H1 (cell line): ENCODE data around the gene SAAL1. TPM values are rescaled to one million over a fixed set of nuclear protein-coding genes. Genes with fewer than 3 reads are reported as not detected.

Source experiments
- CTCF ChIA-PET: fragments of 300-600 bp; sonication (Branson Sonifier 250); formaldehyde crosslinking; loops from one replicate; lab custom pipeline; 2021; ENCODE audit not compliant: partially characterized antibody; lab: Charles Lee
- POLR2A ChIA-PET: fragments of 300-600 bp; sonication (Branson Sonifier 250); formaldehyde crosslinking; loops from one replicate; lab custom pipeline; 2021; ENCODE audit warnings: inconsistent platforms; ENCODE audit not compliant: partially characterized antibody; lab: Charles Lee
- DNase-seq, 2 experiments: peaks; one replicate each; pipeline versions ENCODE4 v3.0.0 to v3.0.0-alpha.2; 2010 to 2022; ENCODE audit warnings: low spot score in 2 of 2, low read depth in 1 of 2, mixed read lengths in 1 of 2
- FAIRE-seq: peaks from 2 replicates; lab custom pipeline; 2011; peaks lifted over from hg19 to GRCh38; lab: Jason Lieb, UNC
- H2AFZ ChIP-seq: 2 replicates; pipeline ENCODE4 v1.8.1; 2012; ENCODE audit warnings: low read length, inconsistent platforms
- H2AK5ac ChIP-seq: 2 replicates; pipeline ENCODE4 v1.6.1; 2013; ENCODE audit warnings: low read depth, low read length
- H2BK120ac ChIP-seq: replicated peaks from 2 replicates; pipeline ENCODE3; 2013; ENCODE audit warnings: low read depth, low read length, inconsistent platforms
- H2BK12ac ChIP-seq: 2 replicates; pipeline ENCODE4 v1.6.1; 2013; ENCODE audit warnings: low read depth, low read length
- H2BK15ac ChIP-seq: 2 replicates; pipeline ENCODE4 v1.6.1; 2013; ENCODE audit warnings: low read length
- H2BK20ac ChIP-seq: 2 replicates; pipeline ENCODE4 v1.6.1; 2013; ENCODE audit warnings: low read length
- H2BK5ac ChIP-seq: 2 replicates; pipeline ENCODE4 v1.6.1; 2013; ENCODE audit warnings: low read depth, low read length
- H3K14ac ChIP-seq: 2 replicates; pipeline ENCODE4 v1.6.1; 2013; ENCODE audit warnings: inconsistent platforms; ENCODE audit not compliant: insufficient read length
- H3K18ac ChIP-seq: 2 replicates; pipeline ENCODE4 v1.6.1; 2013; ENCODE audit warnings: low read length; ENCODE audit errors: extremely low read depth
- H3K23ac ChIP-seq: 2 replicates; pipeline ENCODE4 v1.6.1; 2013; ENCODE audit warnings: inconsistent platforms; ENCODE audit not compliant: insufficient read length
- H3K23me2 ChIP-seq: 2 replicates; pipeline ENCODE4 v1.6.1; 2013; ENCODE audit warnings: low read depth, low read length
- H3K27ac ChIP-seq: 2 replicates; pipeline ENCODE4 v1.6.1; 2011; ENCODE audit warnings: low read depth, low read length, inconsistent platforms
- H3K27me3 ChIP-seq, 4 experiments: replicated peaks in 1 of 4; 1 replicate in 1 of 4; 2 replicates in 3 of 4; pipeline versions ENCODE4 v1.6.1 to v1.8.1; 2011 to 2013; ENCODE audit warnings: low read length in 3 of 4, mild to moderate bottlenecking in 3 of 4, inconsistent platforms in 2 of 4, mixed read lengths in 2 of 4, moderate library complexity in 1 of 4; ENCODE audit not compliant: control insufficient read depth in 3 of 4, insufficient read depth in 3 of 4; ENCODE audit errors: extremely low read depth in 1 of 4
- H3K36me3 ChIP-seq, 4 experiments: 2 replicates each; pipeline versions ENCODE4 v1.6.1 to v1.8.1; 2011 to 2013; ENCODE audit warnings: mild to moderate bottlenecking in 4 of 4, low read length in 3 of 4, moderate library complexity in 2 of 4, control low read depth in 1 of 4, inconsistent platforms in 1 of 4; ENCODE audit not compliant: insufficient read depth in 4 of 4, control insufficient read depth in 2 of 4
- H3K4ac ChIP-seq: replicated peaks from 2 replicates; pipeline ENCODE3; 2013; ENCODE audit warnings: low read length, low read depth, mixed read lengths, inconsistent platforms; ENCODE audit not compliant: insufficient read length
- H3K4me1 ChIP-seq, 4 experiments: replicated peaks in 1 of 4; 1 replicate in 1 of 4; 2 replicates in 3 of 4; pipeline versions ENCODE4 v1.6.1 to v1.8.1; 2011 to 2013; ENCODE audit warnings: low read length in 3 of 4, inconsistent platforms in 2 of 4, mixed read lengths in 1 of 4; ENCODE audit not compliant: insufficient read depth in 4 of 4, control insufficient read depth in 3 of 4
- H3K4me2 ChIP-seq, 2 experiments: 2 replicates each; pipeline versions ENCODE4 v1.6.1 to v1.8.1; 2011 to 2013; ENCODE audit warnings: low read depth in 2 of 2, low read length in 2 of 2, control low read depth in 1 of 2, inconsistent platforms in 1 of 2, mild to moderate bottlenecking in 1 of 2; ENCODE audit not compliant: insufficient read depth in 1 of 2
- H3K4me3 ChIP-seq, 4 experiments: fragments of 200-600, 300-600 bp in 1 of 4; sonication (generic), shearing (Covaris generic), sonication (Bioruptor Twin) in 1 of 4; 2 replicates each; pipeline versions ENCODE4 v1.5.1 to v1.8.1; 2011 to 2016; ENCODE audit warnings: low read length in 4 of 4, low read depth in 3 of 4, control low read depth in 2 of 4, inconsistent platforms in 2 of 4, mild to moderate bottlenecking in 2 of 4, mixed read lengths in 1 of 4, moderate library complexity in 1 of 4; ENCODE audit not compliant: insufficient read depth in 2 of 4; ENCODE audit errors: extremely low read depth in 1 of 4
- H3K56ac ChIP-seq: replicated peaks from 2 replicates; pipeline ENCODE3; 2013; ENCODE audit warnings: low read depth, mild to moderate bottlenecking, mixed read lengths, low read length, inconsistent platforms; ENCODE audit not compliant: insufficient read length
- H3K79me1 ChIP-seq: 2 replicates; pipeline ENCODE4 v1.6.1; 2013; ENCODE audit warnings: low read depth, low read length, control low read depth
- H3K79me2 ChIP-seq, 2 experiments: 2 replicates each; pipeline versions ENCODE4 v1.6.1 to v1.8.1; 2012 to 2013; ENCODE audit warnings: low read length in 2 of 2, mild to moderate bottlenecking in 2 of 2, inconsistent platforms in 1 of 2; ENCODE audit not compliant: insufficient read depth in 2 of 2, control insufficient read depth in 1 of 2
- H3K9ac ChIP-seq, 4 experiments: replicated peaks in 1 of 4; 1 replicate in 1 of 4; 2 replicates in 3 of 4; pipeline versions ENCODE4 v1.6.1 to v1.8.1; 2011 to 2013; ENCODE audit warnings: low read depth in 3 of 4, low read length in 3 of 4, control low read depth in 2 of 4, mild to moderate bottlenecking in 2 of 4, moderate library complexity in 2 of 4, inconsistent platforms in 1 of 4; ENCODE audit errors: extremely low read depth in 1 of 4
- H3K9me3 ChIP-seq, 2 experiments: 2 replicates each; pipeline versions ENCODE4 v1.6.1 to v1.8.1; 2012 to 2013; ENCODE audit warnings: mild to moderate bottlenecking in 2 of 2, moderate library complexity in 2 of 2, control low read depth in 1 of 2, inconsistent platforms in 1 of 2, low read depth in 1 of 2, low read length in 1 of 2, mixed read lengths in 1 of 2; ENCODE audit not compliant: insufficient read depth in 2 of 2
- H4K20me1 ChIP-seq, 2 experiments: replicated peaks in 1 of 2; 2 replicates each; pipeline versions ENCODE3 to v1.8.1; 2011 to 2013; ENCODE audit warnings: inconsistent platforms in 2 of 2, low read length in 2 of 2, mild to moderate bottlenecking in 1 of 2; ENCODE audit not compliant: insufficient read depth in 2 of 2, control insufficient read depth in 1 of 2
- H4K5ac ChIP-seq: 2 replicates; pipeline ENCODE4 v1.6.1; 2013; ENCODE audit warnings: low read length, low read depth, mixed read lengths, inconsistent platforms; ENCODE audit not compliant: insufficient read length
- H4K8ac ChIP-seq: 2 replicates; pipeline ENCODE4 v1.8.0; 2013; ENCODE audit warnings: mild to moderate bottlenecking, moderate library complexity, low read length, inconsistent platforms; ENCODE audit not compliant: insufficient read depth; ENCODE audit errors: extremely low read depth
- H4K91ac ChIP-seq: replicated peaks from 2 replicates; pipeline ENCODE3; 2013; ENCODE audit warnings: low read length, mixed read lengths, inconsistent platforms; ENCODE audit not compliant: insufficient read length
- BACH1 ChIP-seq: IDR thresholded peaks from 2 replicates; pipeline ENCODE4 v1.6.1; 2012; ENCODE audit warnings: low read length, improper control_type of control experiment
- CEBPB ChIP-seq: IDR thresholded peaks from 2 replicates; pipeline ENCODE4 v1.6.1; 2012; ENCODE audit warnings: low read depth, low read length
- CHD1 ChIP-seq: IDR thresholded peaks from 2 replicates; pipeline ENCODE4 v1.6.1; 2012; ENCODE audit warnings: low read depth, low read length, improper control_type of control experiment
- CTCF ChIP-seq, 3 experiments: IDR thresholded peaks; 1 replicate in 2 of 3; 2 replicates in 1 of 3; pipeline versions ENCODE4 v1.5.1 to v1.6.1; 2011; ENCODE audit warnings: low read length in 3 of 3, mild to moderate bottlenecking in 3 of 3, inconsistent platforms in 2 of 3, low read depth in 1 of 3, moderate library complexity in 1 of 3; ENCODE audit not compliant: insufficient read depth in 1 of 3; ENCODE audit errors: control extremely low read depth in 1 of 3
- HDAC2 ChIP-seq, 2 experiments: fragments of 300-600 bp in 1 of 2; sonication (generic) in 1 of 2; IDR thresholded peaks; 2 replicates each; pipeline ENCODE4 v1.6.1; 2011 to 2012; ENCODE audit warnings: low read depth in 2 of 2, low read length in 2 of 2, mild to moderate bottlenecking in 2 of 2, moderate library complexity in 2 of 2, borderline replicate concordance in 1 of 2, inconsistent platforms in 1 of 2
- JUND ChIP-seq: IDR thresholded peaks from 2 replicates; pipeline ENCODE4 v1.6.1; 2011; ENCODE audit warnings: mild to moderate bottlenecking, improper control_type of control experiment, low read length
- KDM5A ChIP-seq: fragments of 200-600 bp; IDR thresholded peaks from 2 replicates; pipeline ENCODE4 v1.7.1; 2012; ENCODE audit warnings: mild to moderate bottlenecking, low read length, inconsistent platforms, mixed read lengths
- SIRT6 ChIP-seq: IDR thresholded peaks from one replicate; pipeline ENCODE4 v1.7.1; 2012; ENCODE audit warnings: low read length, inconsistent platforms
- TAF7 ChIP-seq: optimal IDR thresholded peaks from 2 replicates; pipeline ENCODE3; 2011; ENCODE audit warnings: low read depth, mild to moderate bottlenecking, inconsistent platforms, low read length, moderate library complexity, borderline replicate concordance
- USF2 ChIP-seq: IDR thresholded peaks from 2 replicates; pipeline ENCODE4 v1.6.1; 2011; ENCODE audit warnings: low read length, improper control_type of control experiment
- polyA plus RNA-seq, 7 experiments: library from polyadenylated mRNA; depleted of rRNA in 3 of 7; stranded (reverse) in 5 of 7; unstranded in 2 of 7; fragments of >200 nt in 5 of 7; fragments of 200-250 nt in 2 of 7; gene quantifications; 1 replicate in 5 of 7; 2 replicates in 1 of 7; 4 replicates in 1 of 7; pipeline versions ENCODE4 v1.2.1 to v1.2.3, GENCODE V29; 2011 to 2013; ENCODE audit warnings: missing spikeins in 2 of 7, mixed read lengths in 2 of 7
- total RNA-seq: library from RNA; stranded (reverse); fragmentation: NEBNext Ultra II Directional; extraction: Animal tissue kit (Norgen Biotek cat#: 25700); gene quantifications from 2 replicates; pipeline ENCODE4 v1.2.1, GENCODE V29; 2021

Gene SAAL1
- total and polyA plus RNA-seq, 2 of the 8 experiments (the other 6 are each of a cell fraction or from before 2014, with no cell fraction given) = 26.4 to 46.6 TPM

GRCh38 chr11:18093959-18094358, 11.9 kb downstream of the SAAL1 start:
- TF ChIP-seq SIRT6 = no peak
- no peak for TF ChIP-seq CEBPB
- TF ChIP-seq CTCF (IDR thresholded peaks at IDR 0.05; ENCODE audit: control extremely low read depth in 1 of 3, insufficient read depth in 1 of 3, low read depth in 1 of 3, low read length in 3 of 3) = no peak
- TF ChIP-seq KDM5A = no peak
- TF ChIP-seq USF2 = no peak
- no peak for TF ChIP-seq HDAC2 (IDR thresholded peaks at IDR 0.05; ENCODE audit: borderline replicate concordance in 1 of 2, low read depth in 2 of 2, low read length in 2 of 2)
- no peak for TF ChIP-seq TAF7
- no peak for TF ChIP-seq BACH1
- no peak for TF ChIP-seq CHD1
- no peak for TF ChIP-seq JUND
- Histone ChIP-seq H3K23me2 (no peaks in the 10 kb centered on the region), H2BK12ac (no peak overlapping the region), H3K4ac (no peak overlapping the region), H4K8ac (no peak overlapping the region), H2BK5ac (no peak overlapping the region), H3K9me3 (no peaks in the 10 kb centered on the region), H3K79me2 (peaks cover 0 to 12% of the 10 kb centered on the region in 2 experiments; a peak in 2 of 4 replicates), H3K27me3 (no peaks in the 10 kb centered on the region), H3K9ac (no peak overlapping the region), H3K18ac (no peak overlapping the region), H3K4me2 (no peak overlapping the region), H4K20me1 (peaks cover 0 to 6% of the 10 kb centered on the region in 2 experiments), H4K91ac (no peak overlapping the region), H3K4me1 (no peaks in the 10 kb centered on the region), H2AFZ (no peak overlapping the region), H3K36me3 (peaks cover 9 to 73% (median 48%) of the 10 kb centered on the region in 4 experiments), H2BK15ac (no peak overlapping the region), H3K79me1 (no peaks in the 10 kb centered on the region; the same call in 1 of the 2 replicates), H3K4me3 (no peak overlapping the region), H2BK20ac (no peak overlapping the region), H3K27ac (no peak overlapping the region), H3K14ac (no peak overlapping the region), H2AK5ac (no peak overlapping the region), H2BK120ac (no peak overlapping the region), H4K5ac (no peak overlapping the region), H3K23ac (no peak overlapping the region), H3K56ac (no peak overlapping the region)
- FAIRE-seq = no peak
- DNase-seq = no peak
- ChIA-PET CTCF (interaction anchor here (0.8 to 2.5 kb wide), 5 partner anchors 9 to 115 kb away, joined by 4 to 6 read pairs (median 4); partner anchors contain the start of gene SAAL1), POLR2A (interaction anchor here (1.1 kb wide), 1 partner anchor 13 kb away, joined by 4 read pairs; no protein-coding TSS in a partner anchor)
